Dedifferentiated amniotic fluid mesenchymal stem cell (primary cell): Measurements from ENCODE around the gene DOCK4.

Experiments used
- DNase-seq: peaks from one replicate; pipeline ENCODE4 v3.0.0-alpha.2; 2016; ENCODE audit errors: extremely low spot score

The DOCK4 gene

GRCh38 chr7:112220877-112221434 lies 14.8 kb upstream of the DOCK4 start:
- no peak for DNase-seq

GRCh38 chr7:112215787-112216186 lies 9.6 kb upstream of the DOCK4 start:
- no peak for DNase-seq

- DNase-seq: no peak
These were observed 8.7 kb upstream of the DOCK4 start for GRCh38 chr7:112214883-112215282.

GRCh38 chr7:112214268-112214667 lies 8.1 kb upstream of the DOCK4 start:
- DNase-seq: no peak

GRCh38 chr7:112213735-112214134 lies 7.5 kb upstream of the DOCK4 start:
- no peak for DNase-seq

GRCh38 chr7:112212571-112212970 lies 6.4 kb upstream of the DOCK4 start:
- no peak for DNase-seq

GRCh38 chr7:112211348-112211907 lies 5.2 kb upstream of the DOCK4 start:
- no peak for DNase-seq

- no peak for DNase-seq
These were observed 1.6 kb upstream of the DOCK4 start for GRCh38 chr7:112207765-112208164.

GRCh38 chr7:112206991-112207592 lies 893 bp upstream of the DOCK4 start:
- no peak for DNase-seq

- peak; percentile 36 for DNase-seq
These were observed 609 bp downstream of the DOCK4 start for GRCh38 chr7:112205343-112206237.

GRCh38 chr7:112204499-112205342 lies 1.5 kb downstream of the DOCK4 start:
- DNase-seq: no peak

GRCh38 chr7:112203365-112203739 lies 2.8 kb downstream of the DOCK4 start:
- no peak for DNase-seq

GRCh38 chr7:112202816-112203215 lies 3.4 kb downstream of the DOCK4 start:
- DNase-seq: no peak

GRCh38 chr7:112201839-112202238 lies 4.4 kb downstream of the DOCK4 start:
- DNase-seq: no peak

- no peak for DNase-seq
These were observed 4.8 kb downstream of the DOCK4 start for GRCh38 chr7:112201411-112201810.

- no peak for DNase-seq
These were observed 6.5 kb downstream of the DOCK4 start for GRCh38 chr7:112199672-112200071.

- peak; percentile 40 for DNase-seq
These were observed 7.1 kb downstream of the DOCK4 start for GRCh38 chr7:112199035-112199655.

- no peak for DNase-seq
These were observed 8.9 kb downstream of the DOCK4 start for GRCh38 chr7:112197322-112197721.

- DNase-seq: no peak
These were observed 10.5 kb downstream of the DOCK4 start for GRCh38 chr7:112195717-112196116.

- DNase-seq: no peak
These were observed 12.2 kb downstream of the DOCK4 start for GRCh38 chr7:112193915-112194502.
